Stimulated activated naive B cell treated with anti-CD40 and anti-IgM and Interleukin-4, amounts not matched to agents 10 μg/mL and 1 μg/mL and 100 μg/mL, for 72 hours (primary cell): ENCODE measurements around the gene WDR74.
"Not testable (repeated sequence)": the region's sequence is repeated elsewhere in the genome, so short reads cannot be mapped to it uniquely, and the experiment has no call there.

Experiments
- ATAC-seq, 2 donors: fragments of 150-1000 bp; cut with Tn5 transposase; replicated peaks; 2 replicates each; pipeline ENCODE4 v1.10.0; 2021; ENCODE audit warnings: moderate library complexity in 1 of 2
- DNase-seq: peaks from one replicate; pipeline ENCODE4 v3.0.0; 2021
- H3K27ac Mint-ChIP-seq: one replicate; pipeline ENCODE4 v1.8.0; 2022; ENCODE audit warnings: mild to moderate bottlenecking, mixed read lengths
- H3K27me3 Mint-ChIP-seq, 2 donors: one replicate each; pipeline ENCODE4 v1.8.0; 2022; ENCODE audit warnings: mixed read lengths in 2 of 2
- H3K36me3 Mint-ChIP-seq, 2 donors: one replicate each; pipeline ENCODE4 v1.8.0; 2022; ENCODE audit warnings: mixed read lengths in 2 of 2, mild to moderate bottlenecking in 1 of 2
- H3K4me1 Mint-ChIP-seq, 2 donors: one replicate each; pipeline ENCODE4 v1.8.0; 2022; ENCODE audit warnings: mixed read lengths in 2 of 2, mild to moderate bottlenecking in 1 of 2
- H3K4me3 Mint-ChIP-seq, 2 donors: one replicate each; pipeline ENCODE4 v1.8.0; 2022; ENCODE audit warnings: mild to moderate bottlenecking in 2 of 2, mixed read lengths in 2 of 2, moderate library complexity in 1 of 2
- H3K9me3 Mint-ChIP-seq, 2 donors: one replicate each; pipeline ENCODE4 v1.8.0; 2022; ENCODE audit warnings: mixed read lengths in 2 of 2, mild to moderate bottlenecking in 1 of 2

The WDR74 gene

GRCh38 chr11:62875698-62876478, 36.5 kb upstream of the WDR74 start:
- Mint-ChIP-seq H3K4me1 (peaks cover 16% of the 10 kb centered on the region in 2 donors), H3K36me3 (peaks cover 26 to 44% of the 10 kb centered on the region in 2 donors), H3K27ac (no peak overlapping the region), H3K4me3 (no peak overlapping the region), H3K27me3 (no peaks in the 10 kb centered on the region), H3K9me3 (no peaks in the 10 kb centered on the region)
- no peak for ATAC-seq
- no peak for DNase-seq

GRCh38 chr11:62874851-62875250, 35.5 kb upstream of the WDR74 start:
- peaks cover 6 to 10% of the 10 kb centered on the region in 2 donors for H3K4me1 Mint-ChIP-seq
- no peak for ATAC-seq
- no peaks in the 10 kb centered on the region for H3K27me3 Mint-ChIP-seq
- H3K36me3 Mint-ChIP-seq, result peaks cover 22 to 38% of the 10 kb centered on the region in 2 donors
- no peaks in the 10 kb centered on the region for H3K9me3 Mint-ChIP-seq
- no peak for DNase-seq
- H3K4me3 Mint-ChIP-seq, result no peak overlapping the region
- H3K27ac Mint-ChIP-seq, result no peak overlapping the region

- Mint-ChIP-seq H3K4me3 (no peak overlapping the region), H3K4me1 (peaks cover 10 to 22% of the 10 kb centered on the region in 2 donors), H3K9me3 (no peaks in the 10 kb centered on the region), H3K27ac (no peak overlapping the region), H3K36me3 (peaks cover 12 to 26% of the 10 kb centered on the region in 2 donors), H3K27me3 (no peaks in the 10 kb centered on the region)
- DNase-seq (no peak), ATAC-seq (no peak)
Observed at GRCh38 chr11:62865635-62866034, 26.2 kb upstream of the WDR74 start.

DNA sequence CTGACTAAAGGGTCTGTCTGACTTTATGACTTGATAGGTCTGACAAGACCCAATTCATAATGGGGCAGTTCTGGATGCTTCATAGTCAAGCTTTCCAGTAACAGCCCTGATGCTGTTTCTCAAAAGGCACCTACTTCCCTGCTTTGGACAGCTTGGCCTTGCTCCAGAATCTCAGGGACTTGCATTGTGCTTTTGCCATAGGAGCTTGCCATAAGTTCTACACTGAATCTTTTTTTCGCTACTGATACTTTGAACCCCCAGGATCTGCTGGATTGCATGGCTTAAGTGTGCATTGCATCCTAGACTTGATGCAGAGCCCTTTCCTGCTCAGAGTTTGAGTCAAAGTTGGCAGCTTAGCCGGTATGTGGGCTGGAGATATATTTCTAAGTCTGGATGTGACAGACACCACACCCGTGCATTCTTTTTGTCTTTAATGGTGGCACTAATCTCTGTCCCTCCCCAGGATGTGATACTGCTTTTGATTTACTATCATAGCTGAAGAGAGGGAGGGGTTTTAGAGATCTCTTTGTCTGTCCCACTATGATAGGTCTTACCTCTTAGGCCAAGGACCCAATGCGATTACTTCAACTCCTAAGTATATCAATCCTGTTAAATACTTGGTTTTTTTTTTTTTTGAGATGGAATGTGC, 24.4 kb upstream of the WDR74 start:
- Mint-ChIP-seq H3K27ac (no peak overlapping the region), H3K9me3 (no peaks in the 10 kb centered on the region), H3K27me3 (no peaks in the 10 kb centered on the region), H3K36me3 (peaks cover 19 to 35% of the 10 kb centered on the region in 2 donors), H3K4me3 (no peak overlapping the region), H3K4me1 (peaks cover 12 to 33% of the 10 kb centered on the region in 2 donors)
- DNase-seq (no peak), ATAC-seq (no peak)

DNA sequence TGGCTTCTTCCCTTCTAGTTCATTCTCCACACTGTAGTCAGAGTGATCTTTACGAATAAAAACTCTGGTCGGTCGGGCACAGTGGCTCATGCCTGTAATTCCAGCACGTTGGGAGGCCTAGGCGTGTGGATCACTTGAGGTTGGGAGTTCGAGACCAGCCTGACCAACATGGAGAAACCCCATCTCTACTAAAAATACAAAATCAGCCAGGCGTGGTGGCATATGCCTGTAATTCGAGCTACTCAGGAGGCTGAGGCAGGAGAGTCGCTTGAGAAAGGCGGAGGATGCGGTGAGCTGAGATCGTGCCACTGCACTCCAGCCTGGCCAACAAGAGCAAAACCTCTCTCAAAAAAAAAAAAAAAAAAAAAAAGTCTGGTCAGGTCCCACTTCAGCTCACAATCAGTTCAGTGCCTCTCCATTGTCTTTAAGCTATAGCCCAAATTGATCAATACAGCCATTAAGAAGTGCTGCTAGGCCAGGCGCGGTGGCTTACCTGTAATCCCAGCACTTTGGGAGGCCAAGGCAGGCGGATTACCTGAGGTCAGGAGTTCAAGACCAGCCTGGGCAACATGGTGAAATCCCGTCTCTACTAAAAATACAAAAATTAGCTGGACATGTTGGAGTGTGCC, 22.3 kb upstream of the WDR74 start:
- not testable (repeated sequence) for H3K27ac Mint-ChIP-seq, DNase-seq, H3K27me3 Mint-ChIP-seq, H3K9me3 Mint-ChIP-seq, H3K4me3 Mint-ChIP-seq, ATAC-seq
- H3K36me3 Mint-ChIP-seq, result peaks cover 26 to 35% of the 10 kb centered on the region in 2 donors
- H3K4me1 Mint-ChIP-seq, result peaks cover 24 to 52% of the 10 kb centered on the region in 2 donors

DNA sequence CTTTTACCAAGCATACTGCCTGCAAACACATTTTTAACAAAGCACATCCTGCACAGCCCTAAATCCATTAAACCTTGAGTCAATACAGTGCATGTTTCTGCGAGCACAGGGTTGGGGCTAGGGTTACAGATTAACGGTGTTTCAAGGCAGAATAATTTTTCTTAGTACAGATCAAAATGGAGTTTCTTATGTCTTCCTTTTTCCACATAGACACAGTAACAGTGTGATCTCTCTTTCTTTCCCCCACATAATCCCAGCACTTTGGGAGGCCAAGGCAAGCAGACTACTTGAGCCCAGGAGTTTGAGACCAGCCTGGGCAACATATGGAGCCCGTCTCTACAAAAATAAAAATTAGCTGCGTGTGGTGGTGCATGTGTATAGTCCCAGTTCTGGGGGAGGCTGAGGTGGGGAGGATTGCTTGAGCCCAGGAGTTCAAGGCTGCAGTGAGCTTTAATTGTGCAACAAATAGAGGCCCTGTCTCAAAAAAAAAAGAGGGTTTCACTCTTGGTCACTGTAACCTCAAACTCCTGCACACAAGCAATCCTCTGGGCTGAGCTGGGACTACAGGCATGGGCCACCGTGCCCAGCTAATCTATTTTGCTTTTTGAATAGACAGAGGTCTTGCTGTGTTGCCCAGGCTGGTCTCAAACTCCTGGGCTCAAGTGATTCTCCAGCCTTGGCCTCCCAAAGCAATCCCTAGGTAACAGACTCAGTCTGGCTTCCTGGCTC, 21.6 kb upstream of the WDR74 start:
- no peaks in the 10 kb centered on the region for H3K9me3 Mint-ChIP-seq

DNA sequence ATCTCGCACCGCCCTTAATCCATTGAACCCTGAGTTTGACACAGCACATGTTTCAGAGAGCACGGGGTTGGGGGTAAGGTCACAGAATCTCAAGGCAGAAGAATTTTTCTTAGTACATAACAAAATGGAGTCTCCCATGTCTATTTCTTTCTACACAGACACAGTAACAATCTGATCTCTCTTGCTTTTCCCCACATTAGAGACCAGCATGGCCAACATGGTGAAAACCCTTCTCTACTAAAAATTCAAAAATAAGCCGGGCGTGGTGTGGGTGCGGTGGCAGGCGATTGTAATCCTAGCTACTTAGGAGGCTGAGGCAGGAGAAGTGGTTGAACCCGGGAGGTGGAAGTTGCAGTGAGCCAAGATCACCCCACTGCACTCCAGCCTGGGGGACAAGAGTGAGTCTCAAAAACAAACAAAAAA, 19.9 kb upstream of the WDR74 start:
- Mint-ChIP-seq H3K36me3 (peaks cover 37 to 43% of the 10 kb centered on the region in 2 donors), H3K4me1 (peaks cover 29 to 68% of the 10 kb centered on the region in 2 donors)
- not testable (repeated sequence) for H3K4me3 Mint-ChIP-seq, H3K27me3 Mint-ChIP-seq, DNase-seq, H3K27ac Mint-ChIP-seq, H3K9me3 Mint-ChIP-seq, ATAC-seq

More for the DNA sequence above, 21.6 kb upstream of the WDR74 start:
- Mint-ChIP-seq H3K27me3 (no peaks in the 10 kb centered on the region), H3K4me3 (no peak overlapping the region), H3K27ac (no peak overlapping the region), H3K36me3 (peaks cover 25 to 32% of the 10 kb centered on the region in 2 donors), H3K4me1 (peaks cover 24 to 56% of the 10 kb centered on the region in 2 donors)
- no peak for ATAC-seq
- DNase-seq, result no peak

- H3K27ac Mint-ChIP-seq, result peak overlapping the region; percentile 51
- ATAC-seq, result no peak
- H3K27me3 Mint-ChIP-seq, result no peaks in the 10 kb centered on the region
- peaks cover 43 to 51% of the 10 kb centered on the region in 2 donors for H3K36me3 Mint-ChIP-seq
- H3K9me3 Mint-ChIP-seq, result no peaks in the 10 kb centered on the region
- no peak for DNase-seq
- H3K4me3 Mint-ChIP-seq, result peak overlapping the region; percentile 97 to 98
- peaks cover 30 to 77% of the 10 kb centered on the region in 2 donors for H3K4me1 Mint-ChIP-seq
Observed at GRCh38 chr11:62858201-62858600, 18.8 kb upstream of the WDR74 start.

GRCh38 chr11:62857541-62857982, 18.2 kb upstream of the WDR74 start:
- peaks cover 49 to 54% of the 10 kb centered on the region in 2 donors for H3K36me3 Mint-ChIP-seq
- peaks cover 34 to 77% of the 10 kb centered on the region in 2 donors for H3K4me1 Mint-ChIP-seq
- DNase-seq (no peak), ATAC-seq (no peak)
- H3K27me3 Mint-ChIP-seq, result no peaks in the 10 kb centered on the region
- H3K9me3 Mint-ChIP-seq, result no peaks in the 10 kb centered on the region
- peak overlapping the region; percentile 97 to 98 for H3K4me3 Mint-ChIP-seq
- H3K27ac Mint-ChIP-seq, result peak overlapping the region; percentile 65

DNA sequence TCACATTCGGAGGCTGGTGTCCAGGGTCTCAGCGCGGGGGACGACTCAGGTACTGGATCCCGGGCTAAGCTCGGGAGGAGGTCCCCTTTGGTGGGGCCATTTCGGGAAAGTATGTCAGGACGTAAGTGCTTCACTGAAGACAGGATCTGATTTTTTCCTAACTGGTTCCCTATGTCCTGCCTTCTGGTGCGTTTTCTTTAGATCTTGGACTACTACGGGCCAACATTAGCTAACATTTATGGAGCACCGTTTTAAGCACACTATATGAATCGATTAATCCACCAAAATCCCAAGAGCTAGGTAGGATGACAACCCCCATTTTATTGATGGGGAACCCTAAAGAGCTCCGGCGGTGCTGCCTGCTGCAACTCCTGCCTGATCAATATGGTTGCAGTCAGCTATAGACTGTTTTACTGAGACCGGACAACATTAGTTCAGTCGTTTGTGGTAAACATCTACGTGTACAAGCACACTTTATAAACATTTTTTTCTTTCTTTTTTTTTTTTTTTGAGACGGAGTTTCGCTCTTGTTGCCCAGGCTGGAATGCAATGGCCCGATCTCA, 17.0 kb upstream of the WDR74 start:
- ATAC-seq (peak; percentile 17 to 22), DNase-seq (no peak)
- peak overlapping the region; percentile 97 to 98 for H3K4me3 Mint-ChIP-seq
- peaks cover 55 to 60% of the 10 kb centered on the region in 2 donors for H3K36me3 Mint-ChIP-seq
- H3K9me3 Mint-ChIP-seq, result no peaks in the 10 kb centered on the region
- no peaks in the 10 kb centered on the region for H3K27me3 Mint-ChIP-seq
- peak overlapping the region; percentile 100 for H3K27ac Mint-ChIP-seq
- peaks cover 36 to 79% of the 10 kb centered on the region in 2 donors for H3K4me1 Mint-ChIP-seq

GRCh38 chr11:62855571-62856332, 16.4 kb upstream of the WDR74 start:
- Mint-ChIP-seq H3K27me3 (no peaks in the 10 kb centered on the region), H3K36me3 (peaks cover 55 to 61% of the 10 kb centered on the region in 2 donors), H3K9me3 (no peaks in the 10 kb centered on the region), H3K27ac (peak overlapping the region; percentile 100), H3K4me3 (peak overlapping the region; percentile 97 to 98), H3K4me1 (peaks cover 35 to 79% of the 10 kb centered on the region in 2 donors)
- peak; percentile 98 for DNase-seq
- ATAC-seq, result peak; percentile 88 to 93

- H3K27ac Mint-ChIP-seq, result peak overlapping the region; percentile 100
- H3K4me1 Mint-ChIP-seq, result peaks cover 35 to 75% of the 10 kb centered on the region in 2 donors
- ATAC-seq, result no peak
- H3K27me3 Mint-ChIP-seq, result no peaks in the 10 kb centered on the region
- DNase-seq, result no peak
- peaks cover 55 to 61% of the 10 kb centered on the region in 2 donors for H3K36me3 Mint-ChIP-seq
- no peaks in the 10 kb centered on the region for H3K9me3 Mint-ChIP-seq
- H3K4me3 Mint-ChIP-seq, result peak overlapping the region; percentile 97 to 98
Observed at GRCh38 chr11:62854825-62855570, 15.6 kb upstream of the WDR74 start.
